ENCODE data around the gene OSBPL1A. TPM values are rescaled to one million over a fixed set of nuclear protein-coding genes. Genes with fewer than 3 reads are reported as not detected.

The OSBPL1A gene
- total RNA-seq, 1 donor from 2014 or later: 34.8 TPM

- DNase-seq: no peak
These were observed 276.9 kb downstream of the OSBPL1A start for GRCh38 chr18:24120676-24121075.

- peak; percentile 55 for DNase-seq
These were observed 278.7 kb downstream of the OSBPL1A start for GRCh38 chr18:24118750-24119577.

GRCh38 chr18:24115628-24116027 is 282.0 kb downstream of the OSBPL1A start:
- no peak for DNase-seq

- no peak for DNase-seq
These were observed 282.6 kb downstream of the OSBPL1A start for GRCh38 chr18:24114924-24115549.

GRCh38 chr18:24112874-24113615 is 284.6 kb downstream of the OSBPL1A start:
- no peak for DNase-seq

GRCh38 chr18:24112464-24112863 is 285.2 kb downstream of the OSBPL1A start:
- DNase-seq: no peak

Small RNA genes lying within 50 kb of the gene (small RNA-seq; reads per million reads assigned to genes)
- not detected for gene MIR320C2 (ENCODE audit: low replicate concordance)
- not detected for gene RF00017 (ENCODE audit: low replicate concordance)
- not detected for gene RF00019 (ENCODE audit: low replicate concordance)
- not detected for gene RNA5SP452 (ENCODE audit: low replicate concordance)
- gene RNU5A-6P (ENCODE audit: low replicate concordance): 7.7 reads per million, percentile 92 among the genes with 10 or more reads in this experiment
- not detected for gene RNU6-435P (ENCODE audit: low replicate concordance)

Other genes with a start within 250 kb of the OSBPL1A start
- 25.4 TPM for gene IMPACT, start 28.8 kb upstream of the OSBPL1A start, total RNA-seq
- 0.30 TPM for gene HRH4, start 62.8 kb upstream of the OSBPL1A start, total RNA-seq